GM18505 (cell line): ENCODE measurements around the gene KHNYN.

Experiments
- ATAC-seq: cut with Tn5 transposase; IDR thresholded peaks from one replicate; pipeline ENCODE4 v1.9.1; 2021; ENCODE audit not compliant: unreplicated experiment
- POLR2A ChIP-seq: IDR thresholded peaks from 4 replicates; pipeline ENCODE4 v1.6.1; 2011; ENCODE audit warnings: borderline replicate concordance; ENCODE audit not compliant: insufficient read depth, insufficient read length; ENCODE audit errors: extremely low read depth

Gene KHNYN

GRCh38 chr14:24408764-24409163 lies 21.0 kb upstream of the KHNYN start:
- no peak for ATAC-seq
- TF ChIP-seq POLR2A = no peak

- TF ChIP-seq POLR2A = no peak
- ATAC-seq = no peak
Observed at GRCh38 chr14:24409192-24409591, 20.6 kb upstream of the KHNYN start.

- ATAC-seq = no peak
- no peak for TF ChIP-seq POLR2A
Observed at GRCh38 chr14:24409956-24410355, 19.8 kb upstream of the KHNYN start.

- ATAC-seq = no peak
- no peak for TF ChIP-seq POLR2A
Observed at GRCh38 chr14:24411443-24412389, 18.0 kb upstream of the KHNYN start.

GRCh38 chr14:24414077-24414476 lies 15.7 kb upstream of the KHNYN start:
- no peak for TF ChIP-seq POLR2A
- ATAC-seq = no peak

GRCh38 chr14:24414732-24415420 lies 14.9 kb upstream of the KHNYN start:
- ATAC-seq = no peak
- TF ChIP-seq POLR2A = no peak

GRCh38 chr14:24415421-24416253 lies 14.1 kb upstream of the KHNYN start:
- no peak for ATAC-seq
- no peak for TF ChIP-seq POLR2A

GRCh38 chr14:24416254-24416931 lies 13.4 kb upstream of the KHNYN start:
- no peak for TF ChIP-seq POLR2A
- no peak for ATAC-seq

- no peak for ATAC-seq
- TF ChIP-seq POLR2A = no peak
Observed at GRCh38 chr14:24416932-24417619, 12.7 kb upstream of the KHNYN start.

- ATAC-seq = no peak
- no peak for TF ChIP-seq POLR2A
Observed at GRCh38 chr14:24417832-24418491, 11.8 kb upstream of the KHNYN start.

GRCh38 chr14:24418492-24418873 lies 11.3 kb upstream of the KHNYN start:
- no peak for TF ChIP-seq POLR2A
- no peak for ATAC-seq

- ATAC-seq = no peak
- no peak for TF ChIP-seq POLR2A
Observed at GRCh38 chr14:24422261-24422660, 7.5 kb upstream of the KHNYN start.
